SK-N-SH (cell line): ENCODE measurements around the gene PRKCD. TPM values are rescaled to one million over a fixed set of nuclear protein-coding genes. Genes with fewer than 3 reads are reported as not detected.
A peak's percentile ranks its signal among the peaks of the same experiment; 100 is the strongest.

Experiments
- CTCF ChIA-PET: fragments of 300-600, 350-600 bp; formaldehyde crosslinking; extraction: SDS; loops from one replicate; lab custom pipeline; 2021; lab: Yijun Ruan, JAX
- POLR2A ChIA-PET: fragments of 350-600 bp; sonication (Branson Sonifier 250); formaldehyde crosslinking; extraction: SDS; loops from one replicate; lab custom pipeline; 2020; ENCODE audit warnings: antibody characterized with exemption, inconsistent platforms; lab: Yijun Ruan, JAX
- DNase-seq: peaks from one replicate; pipeline ENCODE4 v3.0.0; 2012
- H2AFZ ChIP-seq: fragments of 200-600 bp; sonication (generic); 2 replicates; pipeline ENCODE4 v1.8.1; 2016; ENCODE audit warnings: antibody characterized with exemption, mild to moderate bottlenecking, low read depth
- H3F3A ChIP-seq: fragments of 200-600 bp; sonication (generic); replicated peaks from 2 replicates; pipeline ENCODE3; 2016; ENCODE audit warnings: antibody characterized with exemption, mild to moderate bottlenecking; ENCODE audit not compliant: insufficient read depth
- H3K27ac ChIP-seq, 2 experiments: fragments of 200-500 bp in 1 of 2; fragments of 200-600 bp in 1 of 2; sonication (Bioruptor generic) in 1 of 2; sonication (generic), shearing (Covaris generic) in 1 of 2; 2 replicates each; pipeline versions ENCODE4 v1.5.1 to v1.6.1; 2014 to 2016; ENCODE audit warnings: low read depth in 2 of 2, inconsistent platforms in 1 of 2, low read length in 1 of 2, mild to moderate bottlenecking in 1 of 2, mixed read lengths in 1 of 2
- H3K27me3 ChIP-seq: fragments of 200-600 bp; sonication (generic), shearing (Covaris generic); 2 replicates; pipeline ENCODE4 v1.6.1; 2016; ENCODE audit warnings: mixed run types; ENCODE audit not compliant: insufficient read depth
- H3K36me3 ChIP-seq, 2 experiments: fragments of 200-500 bp in 1 of 2; fragments of 200-600 bp in 1 of 2; sonication (Bioruptor generic) in 1 of 2; sonication (generic) in 1 of 2; replicated peaks in 1 of 2; 2 replicates each; pipeline versions ENCODE3 to v1.5.1; 2014 to 2016; ENCODE audit warnings: low read length in 1 of 2, mild to moderate bottlenecking in 1 of 2; ENCODE audit not compliant: insufficient read depth in 2 of 2, control insufficient read depth in 1 of 2
- H3K4me1 ChIP-seq, 2 experiments: fragments of 200-500 bp in 1 of 2; fragments of 200-600 bp in 1 of 2; sonication (Bioruptor generic) in 1 of 2; sonication (generic), shearing (Covaris generic) in 1 of 2; 2 replicates each; pipeline versions ENCODE4 v1.5.1 to v1.6.1; 2014 to 2016; ENCODE audit warnings: low read depth in 1 of 2, low read length in 1 of 2, mixed run types in 1 of 2; ENCODE audit not compliant: insufficient read depth in 2 of 2, control insufficient read depth in 1 of 2
- H3K4me2 ChIP-seq: fragments of 200-600 bp; sonication (generic), shearing (Covaris generic); 2 replicates; pipeline ENCODE4 v1.6.1; 2017; ENCODE audit warnings: mixed run types
- H3K4me3 ChIP-seq, 2 experiments: fragments of 200-500 bp in 1 of 2; fragments of 200-600 bp in 1 of 2; sonication (Bioruptor generic) in 1 of 2; sonication (generic), shearing (Covaris generic) in 1 of 2; 2 replicates each; pipeline versions ENCODE4 v1.5.1 to v1.8.1; 2014 to 2016; ENCODE audit warnings: low read depth in 2 of 2, inconsistent platforms in 1 of 2, low read length in 1 of 2, mild to moderate bottlenecking in 1 of 2, mixed read lengths in 1 of 2, moderate library complexity in 1 of 2
- H3K79me2 ChIP-seq: fragments of 200-600 bp; sonication (generic); 2 replicates; pipeline ENCODE4 v1.8.1; 2017; ENCODE audit warnings: mild to moderate bottlenecking; ENCODE audit not compliant: insufficient read depth
- H3K9ac ChIP-seq: fragments of 200-600 bp; sonication (generic); 2 replicates; pipeline ENCODE4 v1.6.1; 2017; ENCODE audit warnings: mixed run types
- H3K9me2 ChIP-seq: fragments of 200-600 bp; sonication (generic); 2 replicates; pipeline ENCODE4 v1.6.1; 2017; ENCODE audit warnings: mixed run types
- H3K9me3 ChIP-seq: fragments of 200-600 bp; sonication (generic); 2 replicates; pipeline ENCODE4 v1.6.1; 2017; ENCODE audit warnings: mixed run types, mild to moderate bottlenecking, moderate library complexity
- H4K20me1 ChIP-seq: fragments of 200-600 bp; sonication (generic); 2 replicates; pipeline ENCODE4 v1.6.1; 2017; ENCODE audit warnings: mild to moderate bottlenecking, mixed run types; ENCODE audit not compliant: insufficient read depth
- FOXM1 ChIP-seq: IDR thresholded peaks from 2 replicates; pipeline ENCODE4 v1.4.0; 2012; ENCODE audit warnings: low read depth, mild to moderate bottlenecking
- GABPA ChIP-seq: IDR thresholded peaks from 2 replicates; pipeline ENCODE4 v1.4.0; 2012; ENCODE audit warnings: low read depth, mild to moderate bottlenecking
- MAX ChIP-seq: IDR thresholded peaks from 2 replicates; pipeline ENCODE4 v1.4.0; 2012; ENCODE audit warnings: low read depth
- NRF1 ChIP-seq: IDR thresholded peaks from 2 replicates; pipeline ENCODE4 v1.6.1; 2012; ENCODE audit warnings: low read depth, mild to moderate bottlenecking, low read length
- SIN3A ChIP-seq: IDR thresholded peaks from 2 replicates; pipeline ENCODE4 v1.6.1; 2012; ENCODE audit warnings: low read depth, mild to moderate bottlenecking, low read length, moderate library complexity, borderline replicate concordance
- TCF12 ChIP-seq: IDR thresholded peaks from 2 replicates; pipeline ENCODE4 v1.4.0; 2012
- WGBS: methylation state at CpG from one replicate; pipeline ENCODE4 v1.1.6; 2017; ENCODE audit warnings: low lambda C conversion rate; 5-methylcytosine and 5-hydroxymethylcytosine counted together
- polyA plus RNA-seq, 3 experiments: library from polyadenylated mRNA; depleted of rRNA; stranded (reverse); fragments of >200 nt; gene quantifications; 2 replicates each; pipeline ENCODE4 v1.2.3, GENCODE V29; 2012
- TF ChIP-seq, protein P1 (sequence below): IDR thresholded peaks from 2 replicates; pipeline ENCODE4; 2012
- TF ChIP-seq, protein P2 (sequence below): IDR thresholded peaks from 2 replicates; pipeline ENCODE4 v1.6.1; 2012; ENCODE audit warnings: mild to moderate bottlenecking, low read depth, low read length, moderate library complexity
- TF ChIP-seq, protein P3 (sequence below): IDR thresholded peaks from 2 replicates; pipeline ENCODE4 v1.4.0; 2012; ENCODE audit warnings: low read depth, borderline replicate concordance
- TF ChIP-seq, protein P4 (sequence below): fragments of 150-350 bp; IDR thresholded peaks from 2 replicates; pipeline ENCODE4 v1.6.1; 2017; ENCODE audit warnings: antibody characterized with exemption, low read length, low read depth, borderline replicate concordance

The PRKCD gene
- polyA plus RNA-seq, 1 of the 3 experiments (the other 2 are of a cell fraction) = 29.0 TPM

- Histone ChIP-seq H3K27ac (peak overlapping the region in 1 of 2 experiments; percentile 18; a peak in 1 of 4 replicates), H4K20me1 (0 out of 2 replicates have a peak, but pooled peaks cover 5% of the 10 kb centered on the region), H3K27me3 (no peaks in the 10 kb centered on the region), H3K79me2 (peaks cover 4% of the 10 kb centered on the region; the same call in 1 of the 2 replicates)
- CTCF ChIA-PET = no interaction called here
- TF ChIP-seq GABPA (peak; percentile 56), SIN3A (no peak)
- TF ChIP-seq, all 33 proteins: peak for 1
- no peak for DNase-seq
- POLR2A ChIA-PET = no interaction called here
- WGBS = 72% methylated on average over 8 of the region's 9 CpGs
- no peaks in the 10 kb centered on the region for H3K9me2 ChIP-seq
- H3K4me3 ChIP-seq = no peak overlapping the region
- no peak overlapping the region for H3K9ac ChIP-seq
- peaks cover 0 to 57% of the 10 kb centered on the region in 2 experiments; a peak in 1 of 4 replicates for H3K4me1 ChIP-seq
- no peaks in the 10 kb centered on the region for H3K36me3 ChIP-seq
- no peaks in the 10 kb centered on the region for H3K9me3 ChIP-seq
- H3K4me2 ChIP-seq = no peak overlapping the region; the same call in 1 of the 2 replicates
- peaks cover 4% of the 10 kb centered on the region for H3F3A ChIP-seq
- H2AFZ ChIP-seq = no peak overlapping the region
Measured at GRCh38 chr3:53166781-53167291, 5.8 kb downstream of the PRKCD start.

GRCh38 chr3:53167418-53168174 is 6.6 kb downstream of the PRKCD start:
- POLR2A ChIA-PET = interaction anchor here (0.8 kb wide), 1 partner anchor 11 kb away, joined by 3 read pairs; no protein-coding TSS in a partner anchor
- Histone ChIP-seq H3K4me3 (no peak overlapping the region), H4K20me1 (0 out of 2 replicates have a peak, but pooled peaks cover 5% of the 10 kb centered on the region), H3K4me2 (no peak overlapping the region), H2AFZ (no peak overlapping the region), H3F3A (peaks cover 4% of the 10 kb centered on the region), H3K9me3 (no peaks in the 10 kb centered on the region), H3K4me1 (peaks cover 0 to 61% of the 10 kb centered on the region in 2 experiments; a peak in 1 of 4 replicates), H3K79me2 (no peaks in the 10 kb centered on the region), H3K36me3 (no peaks in the 10 kb centered on the region), H3K9ac (no peak overlapping the region), H3K27me3 (no peaks in the 10 kb centered on the region), H3K27ac (peak overlapping the region in 1 of 2 experiments; percentile 82; a peak in 2 of 4 replicates), H3K9me2 (no peaks in the 10 kb centered on the region)
- TF ChIP-seq TCF12 (no peak), MAX (no peak), NRF1 (no peak), FOXM1 (no peak)
- TF ChIP-seq, protein P1, sequence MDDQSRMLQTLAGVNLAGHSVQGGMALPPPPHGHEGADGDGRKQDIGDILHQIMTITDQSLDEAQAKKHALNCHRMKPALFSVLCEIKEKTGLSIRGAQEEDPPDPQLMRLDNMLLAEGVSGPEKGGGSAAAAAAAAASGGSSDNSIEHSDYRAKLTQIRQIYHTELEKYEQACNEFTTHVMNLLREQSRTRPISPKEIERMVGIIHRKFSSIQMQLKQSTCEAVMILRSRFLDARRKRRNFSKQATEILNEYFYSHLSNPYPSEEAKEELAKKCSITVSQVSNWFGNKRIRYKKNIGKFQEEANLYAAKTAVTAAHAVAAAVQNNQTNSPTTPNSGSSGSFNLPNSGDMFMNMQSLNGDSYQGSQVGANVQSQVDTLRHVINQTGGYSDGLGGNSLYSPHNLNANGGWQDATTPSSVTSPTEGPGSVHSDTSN = no peak
- TF ChIP-seq, protein P2, sequence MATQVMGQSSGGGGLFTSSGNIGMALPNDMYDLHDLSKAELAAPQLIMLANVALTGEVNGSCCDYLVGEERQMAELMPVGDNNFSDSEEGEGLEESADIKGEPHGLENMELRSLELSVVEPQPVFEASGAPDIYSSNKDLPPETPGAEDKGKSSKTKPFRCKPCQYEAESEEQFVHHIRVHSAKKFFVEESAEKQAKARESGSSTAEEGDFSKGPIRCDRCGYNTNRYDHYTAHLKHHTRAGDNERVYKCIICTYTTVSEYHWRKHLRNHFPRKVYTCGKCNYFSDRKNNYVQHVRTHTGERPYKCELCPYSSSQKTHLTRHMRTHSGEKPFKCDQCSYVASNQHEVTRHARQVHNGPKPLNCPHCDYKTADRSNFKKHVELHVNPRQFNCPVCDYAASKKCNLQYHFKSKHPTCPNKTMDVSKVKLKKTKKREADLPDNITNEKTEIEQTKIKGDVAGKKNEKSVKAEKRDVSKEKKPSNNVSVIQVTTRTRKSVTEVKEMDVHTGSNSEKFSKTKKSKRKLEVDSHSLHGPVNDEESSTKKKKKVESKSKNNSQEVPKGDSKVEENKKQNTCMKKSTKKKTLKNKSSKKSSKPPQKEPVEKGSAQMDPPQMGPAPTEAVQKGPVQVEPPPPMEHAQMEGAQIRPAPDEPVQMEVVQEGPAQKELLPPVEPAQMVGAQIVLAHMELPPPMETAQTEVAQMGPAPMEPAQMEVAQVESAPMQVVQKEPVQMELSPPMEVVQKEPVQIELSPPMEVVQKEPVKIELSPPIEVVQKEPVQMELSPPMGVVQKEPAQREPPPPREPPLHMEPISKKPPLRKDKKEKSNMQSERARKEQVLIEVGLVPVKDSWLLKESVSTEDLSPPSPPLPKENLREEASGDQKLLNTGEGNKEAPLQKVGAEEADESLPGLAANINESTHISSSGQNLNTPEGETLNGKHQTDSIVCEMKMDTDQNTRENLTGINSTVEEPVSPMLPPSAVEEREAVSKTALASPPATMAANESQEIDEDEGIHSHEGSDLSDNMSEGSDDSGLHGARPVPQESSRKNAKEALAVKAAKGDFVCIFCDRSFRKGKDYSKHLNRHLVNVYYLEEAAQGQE = no peak
- TF ChIP-seq, protein P3, sequence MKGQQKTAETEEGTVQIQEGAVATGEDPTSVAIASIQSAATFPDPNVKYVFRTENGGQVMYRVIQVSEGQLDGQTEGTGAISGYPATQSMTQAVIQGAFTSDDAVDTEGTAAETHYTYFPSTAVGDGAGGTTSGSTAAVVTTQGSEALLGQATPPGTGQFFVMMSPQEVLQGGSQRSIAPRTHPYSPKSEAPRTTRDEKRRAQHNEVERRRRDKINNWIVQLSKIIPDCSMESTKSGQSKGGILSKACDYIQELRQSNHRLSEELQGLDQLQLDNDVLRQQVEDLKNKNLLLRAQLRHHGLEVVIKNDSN = no peak
- TF ChIP-seq, protein P4, sequence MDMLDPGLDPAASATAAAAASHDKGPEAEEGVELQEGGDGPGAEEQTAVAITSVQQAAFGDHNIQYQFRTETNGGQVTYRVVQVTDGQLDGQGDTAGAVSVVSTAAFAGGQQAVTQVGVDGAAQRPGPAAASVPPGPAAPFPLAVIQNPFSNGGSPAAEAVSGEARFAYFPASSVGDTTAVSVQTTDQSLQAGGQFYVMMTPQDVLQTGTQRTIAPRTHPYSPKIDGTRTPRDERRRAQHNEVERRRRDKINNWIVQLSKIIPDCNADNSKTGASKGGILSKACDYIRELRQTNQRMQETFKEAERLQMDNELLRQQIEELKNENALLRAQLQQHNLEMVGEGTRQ = no peak
- 72% methylated on average over 7 of the region's 7 CpGs for WGBS
- DNase-seq = peak; percentile 63
- CTCF ChIA-PET = interaction anchor here (1.0 kb wide), 1 partner anchor 53 kb away, joined by 5 read pairs; no protein-coding TSS in a partner anchor
